Measurements from ENCODE around the gene PRKG1. TPM values are rescaled to one million over a fixed set of nuclear protein-coding genes. Genes with fewer than 3 reads are reported as not detected.
"Not testable (repeated sequence)": the region's sequence is repeated elsewhere in the genome, so short reads cannot be mapped to it uniquely, and the experiment has no call there.

The PRKG1 gene
- total RNA-seq, 2 donors from 2014 or later = 94.5 to 96.0 TPM

DNA sequence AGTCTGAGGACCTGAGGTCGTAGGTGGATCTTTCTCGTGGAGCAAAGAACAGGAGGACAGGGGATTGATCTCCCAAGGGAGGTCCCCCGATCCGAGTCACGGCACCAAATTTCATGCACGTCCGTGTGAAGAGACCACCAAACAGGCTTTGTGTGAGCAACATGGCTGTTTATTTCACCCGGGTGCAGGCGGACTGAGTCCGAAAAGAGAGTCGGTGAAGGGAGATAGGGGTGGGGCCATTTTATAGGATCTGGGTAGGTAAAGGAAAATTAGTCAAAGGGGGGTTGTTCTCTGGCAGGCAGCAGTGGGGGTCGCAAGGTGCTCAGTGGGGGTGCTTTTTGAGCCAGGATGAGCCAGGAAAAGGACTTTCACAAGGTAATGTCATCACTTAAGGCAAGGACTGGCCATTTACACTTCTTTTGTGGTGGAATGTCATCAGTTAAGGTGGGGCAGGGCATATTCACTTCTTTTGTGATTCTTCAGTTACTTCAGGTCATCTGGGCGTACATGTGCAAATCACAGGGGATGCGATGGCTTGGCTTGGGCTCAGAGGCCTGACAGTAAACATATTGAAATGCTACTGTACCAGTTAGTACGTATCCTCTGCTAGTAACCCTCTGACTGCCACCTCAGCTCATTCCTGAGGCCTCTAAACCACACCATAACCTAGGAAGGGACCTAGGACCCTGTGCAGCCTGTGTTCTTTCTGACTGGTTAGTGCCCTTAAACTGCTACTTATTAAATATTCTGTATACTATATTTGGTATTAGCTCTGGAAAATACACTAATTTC is 964.9 kb downstream of the PRKG1 start:
- DNase-seq (ENCODE audit: low spot score); intact Hi-C loops (cut with DNase I): not testable (repeated sequence)

DNA sequence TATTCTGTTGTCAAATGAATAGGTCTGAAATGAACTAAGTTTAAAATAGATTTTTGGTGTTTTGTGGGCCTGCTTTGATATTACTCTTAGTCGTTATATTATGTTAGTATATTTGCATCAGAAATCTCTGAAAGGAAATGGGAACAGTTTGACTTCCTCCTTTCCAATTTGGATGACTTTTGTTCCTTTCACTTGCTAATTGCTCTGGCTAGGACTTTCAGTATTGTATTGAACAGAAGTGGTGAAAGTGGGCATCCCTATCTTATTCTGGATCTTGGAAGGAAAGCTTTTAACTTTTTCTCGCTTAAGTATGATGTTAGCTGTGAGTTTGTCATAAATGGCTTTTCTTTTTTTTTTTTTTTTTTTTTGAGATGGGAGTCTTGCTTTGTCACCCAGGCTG is 966.2 kb downstream of the PRKG1 start:
- DNase-seq (ENCODE audit: low spot score) = no peak
- intact Hi-C loops (cut with DNase I) = no loop called here

GRCh38 chr10:52043811-52044210 is 969.5 kb downstream of the PRKG1 start:
- intact Hi-C loops (cut with DNase I) = no loop called here

GRCh38 chr10:52048051-52048450 is 973.8 kb downstream of the PRKG1 start:
- no peak for DNase-seq (ENCODE audit: low spot score)
- intact Hi-C loops (cut with DNase I) = no loop called here

More at GRCh38 chr10:52043811-52044210, 969.5 kb downstream of the PRKG1 start:
- no peak for DNase-seq (ENCODE audit: low spot score)

DNA sequence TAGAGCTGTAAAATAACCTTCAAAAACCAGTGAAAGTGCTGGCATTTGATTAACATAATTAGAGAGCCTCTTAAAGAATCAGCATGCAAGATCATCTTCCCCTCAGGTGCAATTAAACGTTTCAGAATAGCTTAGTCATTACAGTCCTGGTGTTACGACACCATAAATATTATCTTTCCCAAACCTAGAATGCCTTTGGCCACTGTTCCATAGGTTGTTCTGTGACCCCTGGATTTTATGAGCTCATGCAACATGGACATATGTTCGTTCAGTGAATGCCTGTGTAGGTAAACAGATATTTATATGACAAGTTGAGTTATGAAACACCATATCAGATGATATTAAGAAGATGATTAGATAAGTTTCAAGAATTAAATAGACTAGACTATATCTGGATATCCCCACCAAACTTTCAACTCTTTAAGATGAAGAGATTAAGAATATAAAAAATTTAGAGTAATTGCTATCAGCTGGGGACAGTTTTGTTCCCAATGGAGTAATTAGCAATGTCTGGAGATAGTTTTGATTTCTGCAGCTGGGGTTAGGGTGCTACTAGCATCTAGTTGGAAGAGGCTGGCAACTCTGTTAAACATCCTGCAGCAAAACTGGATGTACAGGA is 976.3 kb downstream of the PRKG1 start:
- no peak for DNase-seq (ENCODE audit: low spot score)
- intact Hi-C loops (cut with DNase I) = no loop called here

DNA sequence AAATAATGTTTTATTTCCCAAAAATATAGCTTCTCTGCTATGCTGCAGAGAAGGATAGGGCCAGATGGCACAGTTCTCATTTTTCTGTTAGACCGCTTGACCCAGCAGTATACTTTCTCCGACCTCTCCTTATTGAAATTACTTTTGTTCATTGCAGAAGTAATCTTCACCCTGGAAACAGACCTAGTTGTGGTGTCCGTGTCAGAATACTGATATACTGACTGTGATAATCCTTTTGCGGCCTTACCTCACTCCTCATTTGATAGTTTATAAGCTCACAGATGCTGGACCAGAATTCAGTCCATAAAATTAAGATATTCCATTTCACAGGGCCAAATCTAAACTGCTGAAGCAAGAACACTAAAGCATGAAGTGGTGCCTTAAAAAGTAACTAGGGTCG is 979.2 kb downstream of the PRKG1 start:
- intact Hi-C loops (cut with DNase I) = no loop called here
- DNase-seq (ENCODE audit: low spot score) = no peak

GRCh38 chr10:52056291-52056690 is 982.0 kb downstream of the PRKG1 start:
- intact Hi-C loops (cut with DNase I) = no loop called here
- DNase-seq (ENCODE audit: low spot score) = no peak

DNA sequence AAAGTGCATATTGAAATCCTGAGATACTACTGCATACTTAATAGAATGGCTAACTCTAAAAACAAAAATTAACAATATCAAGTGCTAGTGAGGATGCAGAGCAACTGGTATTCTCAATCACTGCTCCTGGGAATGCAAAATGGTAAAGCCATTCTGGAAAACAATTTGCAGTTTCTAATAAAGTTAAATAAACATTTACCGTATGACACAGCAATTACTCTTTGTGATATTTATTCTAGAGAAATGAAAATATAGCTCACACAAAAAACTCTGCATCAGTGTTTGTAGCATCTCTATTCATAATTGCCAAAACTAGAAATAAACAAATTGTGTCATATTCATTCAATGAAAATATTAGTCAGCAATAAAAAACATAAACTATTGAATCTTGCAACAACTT is 984.8 kb downstream of the PRKG1 start:
- DNase-seq (ENCODE audit: low spot score) = no peak
- intact Hi-C loops (cut with DNase I) = no loop called here

DNA sequence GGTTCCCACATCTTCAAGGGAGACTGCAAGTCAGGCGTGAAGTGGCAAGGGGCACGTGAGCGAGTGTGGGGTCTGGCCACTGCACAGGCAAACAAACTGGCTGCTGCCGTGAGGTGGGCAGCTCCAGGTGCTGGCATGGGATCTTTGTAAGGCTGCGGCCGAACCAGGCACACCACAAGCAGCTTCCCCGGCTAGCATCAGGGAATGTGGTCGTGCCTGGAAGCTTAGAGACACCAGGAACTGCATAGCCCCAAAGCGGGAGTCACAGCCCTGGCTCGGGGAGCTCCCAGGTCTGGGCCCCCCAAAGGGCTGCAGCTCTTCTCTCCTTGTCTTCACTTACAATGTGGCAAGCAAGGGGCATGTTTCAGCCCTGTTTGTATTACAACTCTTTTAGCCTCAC is 988.9 kb downstream of the PRKG1 start:
- intact Hi-C loops (cut with DNase I) = no loop called here
- peak; percentile 69 for DNase-seq (ENCODE audit: low spot score)

DNA sequence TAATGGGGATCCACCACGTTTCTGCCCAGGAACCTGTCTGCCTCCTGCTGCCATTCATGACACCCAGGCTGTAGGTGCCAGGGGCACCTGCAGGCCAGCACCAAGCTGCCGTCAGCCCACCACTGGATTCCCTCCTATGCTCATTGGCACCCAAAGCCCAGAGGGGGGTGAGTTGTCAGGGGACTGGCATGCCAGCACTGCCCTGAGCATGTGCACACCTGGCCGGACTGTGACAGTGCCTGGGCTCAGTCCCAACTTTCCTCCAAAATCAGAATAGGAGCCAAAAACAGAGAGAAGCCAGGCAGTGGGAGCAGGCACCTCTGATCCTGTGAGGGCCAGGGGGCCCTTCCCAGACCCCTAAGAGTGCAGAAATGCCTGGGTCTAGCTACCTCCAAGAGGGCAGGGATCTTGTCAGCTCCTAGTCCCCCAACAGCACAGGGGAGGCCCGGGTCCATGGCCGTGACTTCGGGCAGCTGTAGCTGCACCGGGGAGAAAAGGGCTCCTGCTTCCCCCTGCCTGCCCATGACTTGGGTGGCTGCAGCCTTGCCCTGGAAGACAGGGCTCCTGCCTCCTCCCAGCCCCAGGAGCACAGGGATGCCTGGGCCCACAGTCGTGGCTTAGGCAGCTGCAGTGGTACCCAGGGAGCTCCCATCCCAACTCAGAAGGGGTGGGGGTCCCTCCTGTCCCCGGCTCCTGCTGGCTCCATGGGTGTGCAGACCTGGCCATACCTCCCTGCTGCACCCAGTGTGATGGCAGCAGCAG is 990.0 kb downstream of the PRKG1 start:
- intact Hi-C loops (cut with DNase I) = no loop called here
- DNase-seq (ENCODE audit: low spot score) = no peak

GRCh38 chr10:52066383-52066782 is 992.1 kb downstream of the PRKG1 start:
- intact Hi-C loops (cut with DNase I) = no loop called here
- DNase-seq (ENCODE audit: low spot score) = no peak

DNA sequence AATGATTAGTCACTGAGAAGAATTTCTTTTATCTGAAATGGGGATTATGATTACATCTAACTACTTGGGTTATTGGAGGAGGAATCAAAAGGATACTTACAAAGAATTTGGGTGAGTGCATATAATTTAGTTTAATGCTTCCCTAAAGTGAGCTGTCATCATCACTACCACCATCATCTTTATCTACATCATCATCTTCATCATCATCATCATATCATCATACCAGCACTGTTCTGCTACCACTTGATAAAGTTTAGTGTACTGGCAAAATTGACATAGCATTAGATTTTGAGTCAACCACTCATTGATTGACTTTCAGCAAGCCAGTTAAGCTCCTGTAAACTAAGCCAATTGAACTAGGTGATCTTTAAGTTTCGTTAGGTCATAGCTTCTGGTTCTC is 994.2 kb downstream of the PRKG1 start:
- intact Hi-C loops (cut with DNase I) = no loop called here
- no peak for DNase-seq (ENCODE audit: low spot score)

DNA sequence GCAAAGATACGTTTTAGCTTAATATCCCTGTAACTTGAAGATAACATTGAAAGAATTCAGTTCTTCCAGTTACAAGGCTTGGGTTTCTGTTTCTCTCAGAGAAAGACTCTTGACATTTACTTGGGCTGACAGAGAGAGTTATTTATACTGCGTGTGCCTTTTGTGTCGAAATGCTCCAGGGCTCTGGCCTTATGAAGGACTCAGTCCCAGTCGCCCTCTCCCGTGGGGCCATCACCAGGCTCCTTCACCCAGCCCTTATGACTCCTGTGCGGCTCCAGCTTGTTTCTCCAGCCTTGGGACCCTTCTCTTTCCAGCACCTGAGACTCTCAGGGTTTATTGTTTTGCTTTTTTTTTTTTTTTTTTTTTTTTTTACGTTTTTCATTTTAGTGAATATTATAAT is 997.5 kb downstream of the PRKG1 start:
- no peak for DNase-seq (ENCODE audit: low spot score)
- intact Hi-C loops (cut with DNase I) = no loop called here

DNA sequence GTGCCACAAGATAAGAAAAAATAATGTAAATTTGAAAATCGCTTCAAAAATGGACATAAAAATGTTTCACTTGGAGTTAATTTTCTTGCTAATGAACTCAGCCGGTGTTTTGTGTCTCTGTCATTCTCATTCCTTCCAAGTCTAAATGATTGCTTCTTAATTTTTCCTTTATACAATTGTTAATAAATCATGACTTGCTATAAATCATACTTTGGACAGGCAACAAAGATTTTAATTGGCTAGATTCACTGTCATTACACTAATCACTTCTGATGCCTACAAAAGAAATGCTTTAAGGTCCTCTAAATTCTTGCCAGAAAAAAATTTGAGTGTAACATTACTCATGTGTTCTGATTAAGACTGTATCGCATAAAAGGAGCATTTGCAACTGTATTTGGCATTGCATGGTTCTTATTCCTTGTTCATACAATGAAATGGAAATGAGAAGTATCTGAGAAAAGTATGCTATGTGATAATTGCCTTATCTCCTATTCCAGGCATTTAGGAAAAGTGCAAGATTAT is 1000.3 kb downstream of the PRKG1 start:
- intact Hi-C loops (cut with DNase I) = no loop called here
- no peak for DNase-seq (ENCODE audit: low spot score)

DNA sequence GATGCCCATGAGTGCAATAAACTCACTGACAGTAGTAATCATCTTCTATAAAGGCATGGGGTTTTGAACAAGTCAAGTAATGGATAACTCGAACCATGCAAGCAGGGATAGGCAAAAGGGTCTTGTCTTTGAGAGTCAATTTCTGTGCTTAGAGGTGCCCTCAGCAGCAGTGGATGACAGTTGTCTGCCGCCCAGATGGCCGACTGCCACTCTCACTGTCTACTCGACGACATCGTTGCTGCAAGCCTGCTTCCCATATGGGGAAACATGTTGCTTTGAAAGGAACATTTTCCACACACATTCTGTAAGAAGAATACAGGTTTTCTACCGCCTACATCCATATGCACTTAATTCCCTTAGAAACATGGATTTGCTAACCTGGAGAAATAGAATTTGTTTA is 1003.5 kb downstream of the PRKG1 start:
- intact Hi-C loops (cut with DNase I) = no loop called here

GRCh38 chr10:52078397-52078937 is 1004.2 kb downstream of the PRKG1 start:
- intact Hi-C loops (cut with DNase I) = no loop called here
- DNase-seq (ENCODE audit: low spot score) = no peak

More for the DNA sequence above, 1003.5 kb downstream of the PRKG1 start:
- DNase-seq (ENCODE audit: low spot score) = no peak

DNA sequence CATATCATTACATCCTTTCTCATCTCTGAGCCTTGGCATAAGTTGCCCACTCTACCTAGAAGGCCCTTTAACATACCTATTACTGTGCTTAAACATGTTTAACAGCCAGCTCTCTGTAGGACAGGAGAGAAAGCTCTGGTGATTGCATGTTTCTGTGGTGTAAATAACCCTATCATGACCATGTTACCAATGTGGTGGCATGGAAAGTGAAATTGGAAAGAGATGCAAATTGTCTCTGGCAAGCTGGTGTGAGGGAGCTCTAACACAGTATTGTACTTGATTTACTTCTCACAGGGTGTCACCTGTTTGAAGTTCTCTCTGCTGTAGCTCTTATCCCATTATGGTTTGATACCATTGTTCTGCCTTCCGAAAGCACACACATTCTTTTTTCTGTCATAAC is 1008.0 kb downstream of the PRKG1 start:
- DNase-seq (ENCODE audit: low spot score) = no peak
- intact Hi-C loops (cut with DNase I) = no loop called here

DNA sequence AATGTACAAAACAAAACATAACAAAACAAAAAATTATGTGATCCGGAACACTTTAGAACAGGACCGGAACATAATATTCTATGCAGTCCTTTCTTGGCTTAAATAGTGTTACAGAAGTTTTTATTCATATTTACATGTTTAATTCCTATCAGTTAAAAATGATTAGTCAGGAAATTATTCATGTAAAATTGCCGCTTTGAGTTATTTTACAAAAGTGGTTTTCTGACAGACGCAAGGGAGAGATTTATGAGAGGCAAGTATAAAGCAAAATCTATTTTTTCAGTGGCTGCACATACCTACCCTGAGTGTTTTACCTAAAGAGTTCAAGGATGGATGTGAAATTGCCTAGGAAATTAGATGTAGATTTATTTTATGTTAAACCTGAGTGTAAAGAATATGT is 1009.1 kb downstream of the PRKG1 start:
- DNase-seq (ENCODE audit: low spot score) = no peak
- intact Hi-C loops (cut with DNase I) = no loop called here

GRCh38 chr10:52092390-52092789 is 1018.1 kb downstream of the PRKG1 start:
- DNase-seq (ENCODE audit: low spot score) = no peak
- intact Hi-C loops (cut with DNase I) = no loop called here

DNA sequence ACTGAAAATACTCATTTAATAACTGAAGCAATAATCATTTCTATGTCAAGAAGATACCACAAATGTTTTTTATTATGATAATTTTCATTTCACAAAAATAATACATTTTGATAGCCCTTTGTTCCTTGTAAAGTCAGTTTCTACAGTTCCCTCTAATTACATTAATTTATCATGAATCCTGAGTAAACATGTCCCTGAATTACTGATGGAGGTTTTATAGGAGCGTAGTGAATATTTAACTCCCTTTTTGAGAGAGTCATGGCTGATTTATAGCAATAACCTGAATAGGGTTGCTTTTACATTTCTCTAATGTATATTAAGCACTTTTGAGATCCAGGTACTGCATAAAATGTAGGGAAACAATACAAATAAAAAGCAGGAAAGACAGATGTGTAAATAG is 1023.8 kb downstream of the PRKG1 start:
- no peak for DNase-seq (ENCODE audit: low spot score)
- intact Hi-C loops (cut with DNase I) = no loop called here

Data from posterior vena cava (tissue), 2 donors.